Neural progenitor cell (in vitro differentiated cells): Measurements from ENCODE around the gene FOXA2.

Source experiments
- CTCF ChIP-seq: fragments of 200-600 bp; sonication (generic); IDR thresholded peaks from 2 replicates; pipeline ENCODE4 v1.5.1; 2017; ENCODE audit warnings: antibody characterized with exemption, mild to moderate bottlenecking
- EZH2 ChIP-seq: fragments of 200-600 bp; sonication (generic); IDR thresholded peaks from 2 replicates; pipeline ENCODE4 v1.6.1; 2017; ENCODE audit warnings: antibody characterized with exemption, mild to moderate bottlenecking, moderate library complexity
- EZH2phosphoT487 ChIP-seq: fragments of 200-600 bp; sonication (generic); IDR thresholded peaks from 2 replicates; pipeline ENCODE4 v1.6.1; 2017; ENCODE audit warnings: antibody characterized with exemption

GRCh38 chr20:22535483-22535882 lies 48.9 kb downstream of the FOXA2 start:
- TF ChIP-seq CTCF (no peak), EZH2 (no peak), EZH2phosphoT487 (no peak)
